Erythroblast (primary cell): ENCODE data around the gene RNF31.
A peak's percentile ranks its signal among the peaks of the same experiment; 100 is the strongest.

Experiments
- DNase-seq, 2 experiments: peaks; one replicate each; lab custom pipeline; 2025; lab: John Stamatoyannopoulos, UW
- GATA1 ChIP-seq: IDR thresholded peaks from 2 replicates; pipeline ENCODE4 v1.6.1; 2011; ENCODE audit warnings: low read depth, mild to moderate bottlenecking, control low read depth, low read length, moderate library complexity
- POLR2A ChIP-seq: IDR thresholded peaks from 2 replicates; pipeline ENCODE4 v1.6.1; 2011; ENCODE audit warnings: mild to moderate bottlenecking, low read length

Gene RNF31

DNA sequence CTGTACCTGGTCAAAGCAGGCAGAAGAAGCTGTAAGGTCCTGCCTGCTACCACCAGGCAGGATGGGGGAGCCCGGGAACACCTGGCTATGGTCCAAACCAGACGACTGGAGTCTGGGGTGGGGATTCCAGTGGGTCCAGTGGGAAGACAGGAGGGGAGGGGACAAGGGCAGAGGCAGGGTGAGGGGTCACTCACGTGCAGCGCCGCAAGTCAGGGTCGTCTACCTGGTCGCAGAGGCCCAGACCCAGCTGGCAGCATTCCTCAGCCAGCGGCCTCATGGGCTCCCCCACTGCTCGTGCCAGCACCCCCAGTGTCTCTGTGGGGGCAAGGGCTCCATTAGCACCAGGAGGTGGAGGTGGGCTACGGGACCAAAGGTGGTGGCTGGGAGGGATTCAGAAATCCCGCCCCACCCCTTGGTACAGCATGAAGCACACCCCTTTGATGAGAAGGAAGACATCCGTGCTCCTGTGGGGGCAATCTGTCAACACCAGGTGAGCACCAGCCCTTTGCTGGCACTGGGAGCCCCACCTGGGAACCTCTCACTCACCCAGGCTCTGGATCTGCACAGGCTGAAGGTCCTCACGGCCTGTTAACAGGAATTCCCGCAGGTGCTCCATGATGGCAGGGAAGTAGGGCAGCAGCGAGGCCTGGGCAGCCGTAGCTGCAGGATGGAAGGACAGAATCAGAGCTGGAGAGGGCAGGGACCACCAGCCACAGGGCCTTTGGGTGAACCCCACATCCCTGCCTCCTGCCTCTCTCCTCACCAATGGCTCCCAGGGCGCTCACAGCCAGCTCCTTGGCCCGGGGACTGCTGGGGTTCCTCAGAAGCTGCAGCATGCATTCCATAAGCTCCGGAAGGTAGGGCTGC lies 37.0 kb downstream of the RNF31 start:
- no peak for DNase-seq
- no peak for TF ChIP-seq GATA1
- TF ChIP-seq POLR2A, result no peak

DNA sequence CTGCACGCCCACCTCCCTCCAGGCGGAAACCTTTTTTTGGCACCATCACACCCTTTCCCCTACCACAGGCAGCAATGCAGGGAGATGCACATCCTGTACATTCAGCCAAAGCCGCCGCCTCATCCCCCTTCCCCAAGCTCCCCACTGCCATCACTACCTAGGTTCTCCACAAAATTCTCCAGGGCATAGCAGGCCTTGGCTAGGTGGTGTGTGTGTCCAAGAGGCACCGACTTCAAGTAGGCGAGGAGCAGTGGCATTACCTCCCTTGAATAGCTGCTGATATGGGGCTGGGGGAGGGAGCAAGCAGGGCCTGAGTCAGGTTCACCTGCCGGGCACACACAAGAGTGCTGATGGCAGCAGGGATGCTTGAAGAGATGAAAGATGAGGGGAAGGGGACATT lies 37.7 kb downstream of the RNF31 start:
- no peak for DNase-seq
- TF ChIP-seq GATA1 (no peak), POLR2A (no peak)

DNA sequence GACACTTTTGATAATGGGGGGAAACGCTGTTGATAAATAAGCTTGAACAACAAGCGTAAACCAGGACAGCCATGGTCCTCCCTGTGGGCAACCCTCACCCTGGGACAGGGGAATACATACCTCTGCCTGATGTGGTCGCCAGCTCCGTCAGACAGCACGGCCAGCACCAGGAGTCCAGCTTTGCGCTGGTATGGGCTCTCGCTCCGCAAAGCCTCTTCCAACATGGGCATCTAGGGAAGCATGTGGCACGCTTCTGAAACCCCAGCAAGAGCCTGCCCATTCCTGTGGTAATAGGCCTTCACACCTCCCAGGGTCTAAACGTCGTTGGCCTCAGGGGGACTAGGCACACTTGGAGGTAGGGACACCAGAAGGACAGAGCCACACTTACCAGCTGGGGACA lies 38.4 kb downstream of the RNF31 start:
- no peak for DNase-seq
- TF ChIP-seq POLR2A, result no peak
- no peak for TF ChIP-seq GATA1

DNA sequence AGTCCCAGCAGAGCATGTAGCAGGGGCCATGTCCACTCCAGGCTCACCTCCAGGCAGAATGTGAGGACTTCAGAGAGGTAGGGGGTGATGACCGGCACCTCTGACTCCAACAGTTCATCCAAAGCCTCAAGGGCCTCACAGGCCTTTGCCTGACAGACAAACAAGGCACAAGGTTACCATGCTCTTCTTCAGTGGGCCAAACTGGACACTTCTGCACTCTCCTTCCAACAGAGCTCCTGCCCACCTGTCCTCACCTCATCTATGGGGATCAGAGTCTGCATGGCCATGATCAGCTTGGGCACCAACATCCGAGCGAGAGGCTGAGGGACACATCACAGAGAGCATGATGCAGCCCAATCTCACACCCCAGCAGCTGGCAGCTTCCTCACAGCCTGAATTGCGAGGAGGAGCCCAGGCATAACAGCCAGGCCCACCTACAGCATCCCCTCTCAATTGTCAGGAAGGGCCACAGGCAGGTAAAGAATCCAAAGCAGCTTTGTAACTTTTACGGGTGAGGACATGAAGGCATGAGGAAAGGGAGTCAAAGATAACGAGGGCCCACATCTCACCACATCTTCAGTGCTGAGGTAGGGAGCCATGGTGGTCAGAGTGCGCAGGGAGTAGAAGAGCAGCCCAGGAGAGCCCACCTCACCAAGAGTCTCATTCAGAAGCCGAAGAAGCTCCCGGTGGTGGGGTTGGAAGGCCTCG lies 39.7 kb downstream of the RNF31 start:
- DNase-seq, result no peak
- TF ChIP-seq POLR2A, result no peak
- no peak for TF ChIP-seq GATA1

DNA sequence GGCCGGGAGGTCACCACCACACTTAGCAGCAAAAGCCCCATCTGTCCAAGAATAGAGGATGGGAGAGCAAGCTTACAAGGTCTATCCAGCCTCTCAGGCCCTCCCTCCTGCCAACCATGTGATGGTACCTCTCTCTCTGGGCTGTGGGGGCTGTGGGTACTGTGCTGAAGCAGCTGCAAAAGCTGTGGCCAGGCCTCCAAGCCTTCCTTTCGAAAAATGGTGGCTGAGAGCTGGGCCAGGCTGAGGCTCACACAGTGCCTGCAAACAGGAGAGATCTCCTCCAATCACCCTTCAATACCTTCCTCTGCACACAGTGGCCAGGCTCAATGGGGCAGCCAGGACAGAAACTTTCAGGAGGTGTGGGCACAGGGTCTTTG lies 40.2 kb downstream of the RNF31 start:
- DNase-seq, result no peak
- TF ChIP-seq POLR2A, result no peak
- no peak for TF ChIP-seq GATA1

DNA sequence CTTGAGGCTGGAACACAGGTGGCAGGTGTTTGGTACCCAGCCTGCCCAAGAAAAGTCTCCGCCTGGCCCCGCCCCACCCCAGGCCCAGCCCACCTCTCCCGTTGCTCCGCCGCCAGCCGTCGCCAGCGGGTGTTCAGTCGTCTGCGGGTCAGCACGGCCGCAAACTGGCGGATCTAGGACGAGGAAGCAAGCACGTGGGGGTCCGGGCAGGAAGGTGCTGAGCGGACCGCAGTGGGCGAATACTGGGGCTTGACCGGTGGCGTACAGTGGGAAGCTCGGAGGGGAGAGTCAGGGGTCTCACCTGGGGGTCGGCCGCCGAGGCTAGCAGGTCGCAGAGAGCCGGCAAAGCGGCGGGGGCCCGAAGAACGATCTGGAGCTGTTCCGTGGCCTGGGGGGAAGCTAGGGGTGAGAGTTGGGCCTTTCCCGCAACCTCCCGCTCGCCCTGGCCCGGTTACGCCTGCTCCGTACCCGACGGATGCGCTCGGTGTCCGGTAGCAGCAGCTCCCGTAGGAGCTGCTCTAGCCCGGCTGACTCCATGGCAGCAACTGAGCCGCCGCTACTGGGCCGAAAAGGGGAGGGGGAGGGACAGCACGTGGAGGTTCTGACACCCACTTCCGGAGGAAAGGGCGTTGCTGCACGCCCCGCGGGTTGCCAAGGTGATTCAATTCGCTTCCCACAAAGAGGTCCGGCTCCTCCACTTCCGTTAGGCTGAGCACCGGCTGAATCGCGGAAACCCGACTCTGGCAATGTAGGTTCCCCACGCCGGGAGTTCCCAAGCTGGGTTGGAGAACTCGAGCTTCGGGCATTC lies 41.2 kb downstream of the RNF31 start, which contains the start of gene IPO4:
Gene IPO4 (minus strand): TSS at position 566 of the 808 bp plus-strand sequence. CDS start 29 bp downstream, at position 537.
- TF ChIP-seq POLR2A, result peak; percentile 72
- TF ChIP-seq GATA1, result no peak
- peak; percentile 95 to 97 for DNase-seq

DNA sequence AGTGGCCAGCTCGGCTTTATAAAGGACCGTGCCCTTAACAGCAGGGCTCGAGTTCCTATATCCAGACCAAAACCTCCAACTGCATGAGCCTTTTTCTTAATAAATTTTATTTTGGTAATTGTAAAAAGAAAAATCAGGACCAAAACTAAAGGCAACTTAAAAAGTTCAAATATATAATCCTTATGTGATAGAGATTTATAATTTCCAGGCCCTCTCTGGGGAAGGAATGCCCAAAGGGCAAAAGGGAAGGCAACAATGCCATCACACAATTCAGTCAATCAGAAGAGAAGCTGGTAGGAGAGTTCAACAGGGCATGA lies 41.7 kb downstream of the RNF31 start:
- TF ChIP-seq POLR2A (no peak), GATA1 (no peak)
- DNase-seq, result no peak

DNA sequence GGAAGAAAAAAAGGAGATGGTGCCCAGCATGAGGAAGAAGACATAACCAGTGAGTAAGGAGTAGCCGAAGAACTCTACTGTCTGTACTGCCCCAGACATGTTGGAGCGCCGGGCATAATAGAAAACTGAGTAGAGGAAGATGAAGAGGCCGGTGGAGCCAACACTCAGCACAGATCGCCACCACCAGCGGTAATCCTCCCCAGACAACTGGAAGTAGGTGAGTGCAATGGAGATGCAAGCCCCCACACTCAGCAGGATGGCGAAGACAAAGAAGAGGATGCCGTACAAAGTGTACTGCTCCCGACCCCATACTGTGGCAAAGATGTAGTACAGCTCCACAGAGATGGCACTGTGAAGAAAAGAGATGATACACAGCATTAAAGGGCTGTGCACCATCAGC lies 42.2 kb downstream of the RNF31 start:
- no peak for DNase-seq
- TF ChIP-seq POLR2A (no peak), GATA1 (no peak)

DNA sequence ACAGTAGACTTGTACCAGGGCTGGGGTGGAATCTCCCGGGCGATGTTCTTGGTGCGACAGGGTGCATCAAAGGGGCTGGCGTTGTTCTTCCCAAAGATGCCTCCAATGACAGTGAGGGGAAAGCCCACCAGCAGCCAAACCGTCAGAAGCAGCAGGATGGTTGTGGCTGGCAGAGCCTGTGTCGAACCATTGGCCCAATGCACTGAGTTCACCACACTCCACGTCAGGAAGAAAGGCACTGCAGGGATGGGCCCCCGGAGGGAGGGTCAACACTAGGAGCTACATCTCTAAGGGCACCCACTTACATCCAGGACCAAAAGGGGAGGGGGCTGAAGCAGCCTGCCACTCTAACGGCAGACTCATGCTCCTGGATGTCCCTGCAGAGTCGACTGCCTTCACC lies 43.1 kb downstream of the RNF31 start:
- no peak for DNase-seq
- no peak for TF ChIP-seq POLR2A
- no peak for TF ChIP-seq GATA1

DNA sequence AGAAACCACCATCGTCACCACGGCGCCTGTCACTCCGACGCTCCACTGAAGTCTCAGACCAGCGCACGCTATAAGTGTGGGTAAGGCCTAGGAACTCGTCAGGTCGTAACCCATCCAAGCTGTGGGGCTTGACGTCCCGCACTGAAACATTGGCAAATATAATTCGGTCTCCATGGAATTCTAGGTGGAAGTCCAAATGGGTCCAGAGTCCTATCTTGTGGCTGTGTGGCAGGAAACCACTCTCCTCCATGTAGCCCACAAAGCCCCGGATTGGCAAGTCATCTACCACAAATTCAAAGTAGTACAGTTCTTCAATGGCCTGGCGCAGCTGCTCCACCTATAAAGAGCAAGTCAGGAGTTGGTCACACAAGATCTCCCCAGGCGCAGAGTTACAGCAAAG lies 45.6 kb downstream of the RNF31 start:
- no peak for DNase-seq
- TF ChIP-seq GATA1 (no peak), POLR2A (no peak)

DNA sequence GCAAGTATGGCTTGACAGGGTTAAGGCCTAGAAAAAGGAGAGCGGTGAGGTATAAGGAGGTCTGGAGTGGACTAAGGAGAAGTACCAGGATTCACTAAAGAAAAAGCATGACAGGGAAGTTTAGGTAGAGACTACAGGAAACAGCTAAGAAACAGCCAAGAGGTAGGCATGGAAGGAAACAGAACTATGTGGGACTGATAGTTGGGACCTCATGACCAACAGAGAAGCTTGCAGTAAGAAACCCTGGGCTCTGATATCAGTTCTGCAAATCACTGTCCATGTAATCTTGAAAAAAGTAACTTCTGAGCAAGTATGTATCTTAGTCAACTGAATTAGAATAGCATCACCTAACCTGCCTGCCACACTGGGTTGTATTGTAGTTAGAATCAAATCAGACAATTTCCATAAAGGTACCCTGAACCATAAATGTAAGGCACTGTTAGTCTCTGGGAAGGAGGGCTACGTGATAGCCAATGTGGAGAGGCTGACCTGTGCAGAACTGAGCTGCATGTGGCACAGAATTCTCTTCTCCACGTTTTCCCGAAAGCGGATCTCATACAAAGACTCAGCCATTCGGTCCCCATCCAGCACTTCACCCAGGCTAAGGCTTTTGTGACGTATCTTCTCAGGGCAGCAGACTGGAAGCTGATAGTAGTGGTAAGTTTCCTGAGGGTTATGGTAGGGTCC lies 47.0 kb downstream of the RNF31 start:
- DNase-seq, result peak in 1 of 2 experiments; percentile 31
- no peak for TF ChIP-seq POLR2A
- no peak for TF ChIP-seq GATA1

DNA sequence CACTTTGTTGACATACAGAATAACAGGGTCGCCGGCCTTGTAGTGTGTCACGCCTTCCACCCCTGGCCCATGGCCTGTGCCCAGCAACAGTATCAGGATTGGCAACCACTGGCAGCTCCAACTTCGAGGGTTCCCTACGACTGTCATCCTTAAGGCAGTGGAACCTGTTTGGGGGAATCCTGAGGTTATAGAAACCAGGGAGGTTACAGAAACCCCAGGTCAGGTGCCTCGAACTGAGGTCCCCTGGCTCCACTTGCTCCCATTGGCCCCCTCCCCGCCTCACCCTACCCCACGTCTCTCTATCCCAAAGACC lies 47.5 kb downstream of the RNF31 start:
- DNase-seq, result no peak
- TF ChIP-seq GATA1 (no peak), POLR2A (no peak)

DNA sequence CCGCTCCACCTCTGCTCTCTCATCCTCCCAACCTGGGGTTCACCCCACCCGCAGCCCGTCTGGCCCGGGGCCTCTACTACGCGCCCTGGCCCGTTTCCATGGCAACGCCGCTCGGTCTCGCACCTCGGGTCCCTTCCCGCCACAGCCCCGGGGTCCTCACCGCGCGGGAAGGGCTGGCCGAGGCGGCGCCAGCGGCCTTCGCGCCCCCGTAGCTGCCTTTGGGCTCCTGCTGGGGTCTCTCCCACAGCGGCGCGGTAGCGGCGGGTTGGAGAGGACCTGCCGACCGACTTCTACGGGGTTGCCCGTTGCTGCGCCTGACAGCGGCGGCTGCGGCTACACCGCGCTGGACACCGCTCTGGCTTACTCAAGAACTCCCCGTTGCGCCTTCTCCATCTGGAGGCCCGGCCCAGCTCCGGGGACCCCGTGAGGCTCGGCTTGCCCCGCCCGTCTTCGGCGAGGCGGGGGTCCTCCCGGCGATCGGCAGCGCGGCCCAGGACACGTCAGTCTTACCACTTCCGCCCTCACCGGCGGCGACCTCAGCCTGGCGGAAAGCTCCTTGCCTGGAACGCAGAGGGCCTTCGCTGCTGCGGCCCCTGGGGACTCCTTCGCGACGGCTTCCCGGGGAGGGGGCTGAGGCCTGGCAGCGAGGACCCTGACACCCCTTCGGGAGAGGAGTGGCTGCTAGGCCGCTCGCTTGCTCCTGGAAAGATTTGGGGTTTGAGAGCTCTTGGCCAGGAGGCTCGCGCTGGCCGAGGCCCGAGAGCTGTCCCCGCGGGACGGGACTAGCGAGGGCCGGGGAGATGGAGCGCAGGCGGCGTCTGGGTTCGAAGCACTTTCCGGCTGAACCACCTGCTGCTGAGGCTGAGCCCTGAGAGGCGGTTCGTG lies 48.1 kb downstream of the RNF31 start, which contains the start of gene TM9SF1:
Gene TM9SF1 (minus strand): TSS at position 256 of the 885 bp plus-strand sequence. CDS start 422 bp downstream, outside the sequence.
- TF ChIP-seq GATA1, result no peak
- peak; percentile 84 for TF ChIP-seq POLR2A
- DNase-seq, result peak; percentile 92 to 93
